ENCODE measurements around the gene ACAP3.

Gene ACAP3, protein sequence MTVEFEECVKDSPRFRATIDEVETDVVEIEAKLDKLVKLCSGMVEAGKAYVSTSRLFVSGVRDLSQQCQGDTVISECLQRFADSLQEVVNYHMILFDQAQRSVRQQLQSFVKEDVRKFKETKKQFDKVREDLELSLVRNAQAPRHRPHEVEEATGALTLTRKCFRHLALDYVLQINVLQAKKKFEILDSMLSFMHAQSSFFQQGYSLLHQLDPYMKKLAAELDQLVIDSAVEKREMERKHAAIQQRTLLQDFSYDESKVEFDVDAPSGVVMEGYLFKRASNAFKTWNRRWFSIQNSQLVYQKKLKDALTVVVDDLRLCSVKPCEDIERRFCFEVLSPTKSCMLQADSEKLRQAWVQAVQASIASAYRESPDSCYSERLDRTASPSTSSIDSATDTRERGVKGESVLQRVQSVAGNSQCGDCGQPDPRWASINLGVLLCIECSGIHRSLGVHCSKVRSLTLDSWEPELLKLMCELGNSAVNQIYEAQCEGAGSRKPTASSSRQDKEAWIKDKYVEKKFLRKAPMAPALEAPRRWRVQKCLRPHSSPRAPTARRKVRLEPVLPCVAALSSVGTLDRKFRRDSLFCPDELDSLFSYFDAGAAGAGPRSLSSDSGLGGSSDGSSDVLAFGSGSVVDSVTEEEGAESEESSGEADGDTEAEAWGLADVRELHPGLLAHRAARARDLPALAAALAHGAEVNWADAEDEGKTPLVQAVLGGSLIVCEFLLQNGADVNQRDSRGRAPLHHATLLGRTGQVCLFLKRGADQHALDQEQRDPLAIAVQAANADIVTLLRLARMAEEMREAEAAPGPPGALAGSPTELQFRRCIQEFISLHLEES

DNA sequence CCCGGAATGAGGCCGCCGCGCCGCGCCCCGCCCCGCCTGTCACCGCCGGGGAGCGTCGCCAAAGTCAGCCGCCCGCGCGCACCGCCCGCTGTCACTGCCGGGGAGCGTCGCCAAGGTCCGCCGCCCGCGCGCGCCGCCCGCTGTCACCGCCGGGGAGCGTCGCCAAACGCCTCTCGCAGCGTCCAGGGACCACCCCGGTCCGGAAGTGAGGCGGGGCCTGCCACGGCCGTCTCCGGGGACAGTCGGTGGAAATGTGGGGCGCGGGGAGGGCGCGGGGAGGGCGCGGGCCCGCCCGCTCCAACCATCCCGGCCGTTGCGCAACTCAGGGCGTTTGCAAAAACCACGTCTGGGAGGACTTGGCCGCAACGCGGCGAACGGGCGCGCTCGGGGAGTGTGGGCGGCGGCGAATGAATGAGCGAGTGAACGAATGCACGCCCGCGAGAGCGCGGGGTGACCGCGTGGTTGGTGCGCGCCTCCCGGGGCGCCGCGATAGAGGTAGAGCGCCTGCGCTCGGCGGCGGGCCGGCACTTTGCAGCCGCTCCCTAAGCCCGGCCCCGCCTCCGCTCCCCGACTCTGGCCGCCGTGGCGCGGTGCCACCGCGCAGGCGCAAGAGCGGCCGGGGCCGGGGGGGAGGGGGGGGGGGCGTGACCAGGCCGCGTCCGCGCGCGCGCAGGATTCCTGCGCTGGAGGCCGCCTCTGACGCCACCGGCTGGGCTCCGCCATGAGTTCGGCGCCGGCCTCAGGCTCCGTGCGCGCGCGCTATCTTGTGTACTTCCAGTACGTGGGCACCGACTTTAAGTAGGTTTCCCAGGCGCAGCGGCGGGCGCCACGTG is at the start of gene ACAP3, which contains the start of gene PUSL1:
ACAP3 (minus strand) TSS at position 8 of the 833 bp plus-strand sequence. CDS start 115 bp downstream, outside the sequence.
PUSL1 (plus strand) TSS at position 675 of the 833 bp plus-strand sequence; CDS start at position 722, 47 bp downstream.
- peak; percentile 87 for DNase-seq (ENCODE audit: low read depth)

DNA sequence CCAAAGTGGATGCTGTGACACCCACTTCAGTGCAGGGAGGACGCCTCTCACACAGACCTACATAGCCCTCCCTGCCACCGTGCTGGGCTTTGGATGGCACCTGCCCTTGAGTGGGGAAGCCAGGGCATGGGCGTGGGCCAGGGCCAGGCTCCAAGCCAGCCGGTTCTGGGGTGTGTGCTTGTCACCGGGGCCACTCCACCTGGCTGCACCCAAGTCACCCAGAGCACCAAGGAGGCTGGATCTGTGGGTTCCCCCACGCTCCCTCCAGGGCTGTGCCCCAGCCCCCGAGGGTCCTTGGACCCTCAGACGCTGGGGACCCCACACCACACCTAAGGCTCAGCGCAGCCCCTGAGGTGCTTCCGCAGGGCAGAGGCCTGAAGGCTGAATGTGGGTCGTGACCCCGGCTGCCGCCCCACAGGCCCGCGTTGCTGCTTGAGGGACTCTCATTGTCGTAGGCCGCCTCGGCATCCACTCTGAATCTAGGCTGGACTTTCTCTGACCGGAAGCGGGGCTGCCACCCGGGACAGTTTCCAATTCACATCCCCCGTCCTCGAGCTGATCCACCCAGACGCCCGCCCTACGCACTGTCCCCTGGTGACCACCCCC is 49.2 kb upstream of the ACAP3 start:
- DNase-seq (ENCODE audit: low read depth) = no peak

DNA sequence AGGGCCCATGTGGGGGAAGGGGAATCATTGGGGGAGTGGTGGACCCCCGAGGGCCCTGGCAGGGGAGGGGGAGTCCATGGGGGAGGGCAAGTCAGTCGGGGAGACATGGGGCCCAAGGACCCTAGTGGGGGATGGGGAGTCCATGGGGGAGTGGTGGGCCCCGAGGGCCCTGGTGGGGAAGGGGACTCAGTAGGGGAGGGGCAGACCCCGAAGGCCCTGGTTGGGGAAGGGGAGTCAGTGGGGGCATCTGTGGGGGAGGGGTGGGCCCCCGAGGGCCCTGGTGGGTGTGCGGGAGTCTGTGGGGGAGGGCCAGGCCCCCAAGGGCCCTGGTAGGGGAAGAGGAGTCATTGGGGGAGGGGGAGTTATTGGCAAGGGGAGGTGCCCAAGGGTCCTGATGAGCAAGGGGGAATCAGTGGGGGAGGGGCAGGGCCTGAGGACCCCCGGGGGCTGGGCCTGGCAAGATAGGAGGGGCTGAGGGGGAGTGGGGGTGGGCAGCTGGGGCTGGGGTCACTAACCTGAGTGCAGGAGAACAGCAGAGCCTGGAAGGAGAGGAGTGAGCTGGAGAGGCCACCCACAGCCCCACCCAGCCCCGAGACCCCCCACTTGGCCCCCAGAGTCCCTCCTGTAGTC is 48.6 kb upstream of the ACAP3 start:
- DNase-seq (ENCODE audit: low read depth) = no peak

DNA sequence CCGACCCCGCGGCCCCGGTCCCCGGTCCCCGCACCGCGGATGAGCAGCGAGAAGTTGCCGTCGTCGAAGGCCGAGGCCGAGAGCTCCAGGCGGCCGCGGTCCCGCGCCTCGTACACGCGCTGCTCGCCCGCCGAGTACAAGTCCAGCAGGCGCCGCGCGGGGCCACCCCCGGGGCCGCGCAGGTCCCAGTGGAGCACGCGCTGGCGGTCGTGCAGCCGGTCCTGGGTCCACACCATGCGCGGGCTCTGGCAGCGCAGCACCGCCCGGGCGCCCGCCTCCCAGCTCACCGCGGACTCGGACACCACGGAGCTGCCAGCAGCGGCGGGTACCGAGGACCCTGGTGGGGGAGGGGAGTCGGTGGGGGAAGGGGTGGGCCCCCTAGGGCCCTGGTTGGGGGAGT is 47.7 kb upstream of the ACAP3 start:
- DNase-seq (ENCODE audit: low read depth) = no peak

DNA sequence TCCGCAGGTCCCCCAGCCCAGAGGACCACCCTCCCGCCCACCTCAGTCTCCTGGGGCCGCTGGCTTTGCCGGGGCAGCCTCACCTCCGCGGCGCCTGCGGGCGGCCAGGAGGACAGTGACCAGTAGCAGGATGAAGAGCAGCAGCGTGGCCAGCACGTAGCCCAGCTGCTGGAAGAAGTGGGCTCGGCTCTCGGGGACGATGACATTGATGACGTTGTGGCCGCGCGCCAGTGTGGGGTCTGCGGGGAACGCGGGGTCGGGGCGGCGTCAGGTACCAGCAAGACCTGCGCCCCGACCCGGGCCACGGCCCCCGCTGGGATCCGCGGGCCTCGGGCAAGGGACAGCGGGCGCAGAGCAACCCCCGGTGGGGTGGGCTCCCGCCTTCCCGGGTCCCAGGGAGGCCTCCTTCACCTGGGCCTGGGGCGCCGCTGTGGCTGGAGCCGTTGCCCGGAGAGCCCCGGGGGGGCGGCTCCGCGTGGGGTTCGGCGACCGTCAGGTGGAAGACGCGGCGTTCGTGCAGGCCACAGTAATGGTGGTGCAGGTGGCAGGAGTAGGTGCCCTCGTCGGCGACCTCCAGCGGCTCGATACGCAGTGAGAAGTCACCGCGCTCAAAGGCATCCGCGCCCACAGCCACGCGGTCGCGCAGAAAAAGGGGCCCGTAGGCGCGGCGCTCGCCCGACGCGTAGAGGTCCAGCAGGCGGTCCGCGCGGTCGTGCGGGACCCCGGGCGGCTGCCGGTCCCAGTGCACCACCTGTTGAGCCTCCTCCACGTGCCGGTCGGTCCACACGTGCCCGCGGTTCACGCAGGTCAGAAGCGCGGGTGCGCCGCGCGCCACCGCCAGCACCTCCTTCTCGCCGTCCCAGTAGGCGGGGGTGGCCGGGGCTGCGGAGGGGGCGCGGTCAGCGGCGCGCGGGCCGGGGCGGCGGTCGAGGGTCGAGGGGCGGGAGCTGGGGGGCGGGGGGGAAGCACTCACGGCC is 46.8 kb upstream of the ACAP3 start:
- DNase-seq (ENCODE audit: low read depth) = no peak

DNA sequence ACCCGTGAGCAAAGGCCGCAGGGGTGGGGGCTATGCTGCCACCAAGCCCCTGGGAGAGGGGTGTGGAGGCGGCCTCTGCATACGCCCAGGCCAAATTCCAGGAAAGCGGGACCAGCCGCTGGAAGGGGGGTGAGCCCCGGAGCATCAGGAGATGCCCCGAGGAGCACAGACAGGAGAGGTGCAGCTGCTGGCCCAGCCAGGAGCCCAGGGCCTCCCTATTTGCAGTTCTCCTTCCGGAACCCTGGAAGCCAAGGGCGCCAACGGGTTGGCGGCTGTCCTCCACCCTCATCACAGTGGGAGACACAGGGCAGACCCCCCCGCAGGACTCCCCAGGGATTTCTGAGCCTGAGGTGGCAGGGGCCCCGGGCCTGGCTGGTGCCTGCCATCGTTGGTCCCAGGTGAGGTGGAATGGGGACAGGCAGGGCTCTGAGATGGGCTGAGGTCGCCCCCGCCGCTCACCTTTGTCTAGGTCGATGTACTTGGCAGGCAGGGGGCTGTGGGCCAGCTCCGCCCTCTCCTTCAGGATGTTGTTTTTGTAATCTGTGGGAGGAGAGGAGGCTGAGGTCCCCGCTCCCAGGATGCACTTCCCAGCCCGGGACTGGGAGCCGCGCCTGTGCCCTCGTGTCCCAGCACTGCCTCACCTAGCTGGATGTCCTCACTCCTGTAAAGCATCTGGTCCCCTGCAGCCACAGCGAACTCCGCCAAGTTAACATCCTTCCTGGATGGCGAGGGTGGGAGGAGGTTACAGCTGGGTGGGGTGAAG is 45.8 kb upstream of the ACAP3 start:
- no peak for DNase-seq (ENCODE audit: low read depth)

DNA sequence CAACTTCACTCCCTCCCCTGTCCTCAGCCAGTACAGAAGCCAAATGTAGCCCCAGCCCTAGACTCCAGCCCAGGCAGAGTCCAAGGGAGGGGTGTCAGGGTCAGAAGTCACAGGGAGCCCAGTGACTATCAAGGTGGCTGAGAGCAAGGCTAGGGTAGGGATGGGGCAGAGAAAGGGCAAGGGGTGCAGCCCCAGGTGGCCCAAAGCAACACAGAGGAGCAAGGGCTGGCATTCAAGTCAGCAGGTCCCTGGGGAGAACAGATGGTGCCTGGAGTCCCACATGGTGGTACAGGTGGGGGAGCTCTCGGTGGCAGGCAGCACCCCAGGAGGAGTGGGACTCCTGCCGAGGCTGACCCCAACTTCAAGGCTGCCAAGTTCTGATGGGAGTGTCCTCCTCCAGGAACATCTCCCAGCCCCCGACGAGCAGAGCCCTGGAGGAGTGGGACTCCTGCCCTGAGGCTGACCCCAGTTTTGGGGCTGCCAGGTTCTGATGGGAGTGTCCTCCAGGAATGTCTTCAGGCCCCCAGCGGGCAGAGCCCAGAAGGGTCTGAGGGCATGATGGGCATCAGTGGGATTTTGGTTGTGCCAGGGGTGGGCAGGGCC is 45.2 kb upstream of the ACAP3 start:
- DNase-seq (ENCODE audit: low read depth) = no peak

DNA sequence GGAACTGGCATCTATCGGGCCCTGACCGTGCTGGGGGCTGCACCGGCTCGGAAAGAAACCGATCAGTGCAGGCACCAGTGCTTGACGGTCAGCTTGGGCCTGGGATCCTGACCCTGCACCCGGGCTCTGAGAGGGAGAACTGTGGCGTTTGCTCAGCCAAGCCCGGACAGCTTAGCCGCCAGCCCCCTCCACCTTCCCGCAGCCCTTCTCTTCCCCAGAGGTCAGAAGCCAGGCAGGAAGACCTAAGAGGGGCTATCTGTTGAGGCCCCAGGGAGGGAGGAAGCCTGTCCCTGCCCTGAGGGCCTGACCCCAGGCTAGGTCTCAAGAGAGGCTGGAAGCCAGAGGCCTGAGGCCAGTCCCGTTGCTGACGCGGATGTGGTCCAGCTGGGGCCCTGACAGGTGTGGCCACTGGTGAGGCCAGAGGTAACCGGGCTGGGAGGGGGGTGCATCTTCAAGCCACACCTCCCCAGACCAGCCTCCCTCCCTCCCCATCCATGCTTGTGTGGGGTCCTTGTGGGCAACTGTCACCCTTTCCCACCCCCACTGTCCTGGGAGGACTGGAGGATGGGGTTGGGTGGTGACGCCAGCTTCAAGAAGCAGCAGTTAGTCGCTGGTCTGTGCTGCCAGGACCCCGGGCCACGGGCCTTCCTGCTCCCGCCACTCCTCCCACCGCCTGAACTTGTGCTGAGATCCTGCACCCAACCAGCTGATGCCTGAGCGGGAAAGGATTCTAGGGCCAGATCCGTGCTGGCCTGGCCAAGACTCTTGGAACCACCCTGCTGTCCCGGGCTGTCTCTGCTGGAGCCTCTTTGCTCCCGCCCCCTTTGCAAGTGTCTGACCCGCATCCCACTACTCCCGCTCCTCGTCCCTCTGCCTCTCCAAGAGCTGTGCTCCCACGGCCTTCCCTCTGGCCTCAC is 44.0 kb upstream of the ACAP3 start:
- DNase-seq (ENCODE audit: low read depth) = no peak

DNA sequence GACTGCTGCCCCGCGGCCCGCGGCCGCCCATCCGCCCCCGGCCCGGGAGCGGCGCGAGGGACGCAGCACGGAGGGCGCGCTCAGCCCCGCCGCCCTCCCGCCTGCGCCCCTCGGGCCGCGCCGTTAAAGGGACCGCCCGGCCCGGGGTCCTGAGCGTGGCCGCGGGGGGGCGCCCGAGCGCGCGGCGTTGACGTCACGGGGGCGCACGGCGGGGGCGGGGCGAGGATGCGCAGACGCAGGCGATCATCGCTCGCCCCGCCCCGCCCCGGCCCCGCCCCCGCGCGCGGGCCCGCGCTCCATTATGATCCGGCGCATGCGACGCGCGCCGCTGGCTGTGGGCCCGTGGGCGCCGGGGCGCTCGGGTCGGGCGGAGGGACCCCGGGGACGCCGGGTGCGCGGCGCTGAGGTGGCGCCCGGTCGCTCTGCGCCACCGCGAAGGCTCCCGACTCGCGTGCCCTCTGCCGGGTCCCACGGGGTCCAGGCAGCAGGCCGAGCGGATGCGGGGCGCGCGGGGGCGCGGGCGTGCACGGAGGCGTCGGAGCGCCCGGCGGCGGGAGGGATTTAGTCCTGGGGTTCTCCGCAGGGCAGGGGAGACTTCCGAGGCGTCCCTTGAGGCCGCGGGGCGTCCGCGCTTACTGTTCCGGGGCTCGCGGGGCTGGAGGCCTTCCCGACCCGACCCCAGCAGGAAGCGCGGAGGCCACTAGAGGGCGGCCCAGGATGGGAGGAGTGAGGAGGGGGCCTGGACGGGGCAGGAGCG is 41.7 kb upstream of the ACAP3 start, which contains the start of gene DVL1:
DVL1 (minus strand) TSS at position 163 of the 757 bp plus-strand sequence. CDS start 353 bp downstream, outside the sequence.
- DNase-seq (ENCODE audit: low read depth) = no peak

DNA sequence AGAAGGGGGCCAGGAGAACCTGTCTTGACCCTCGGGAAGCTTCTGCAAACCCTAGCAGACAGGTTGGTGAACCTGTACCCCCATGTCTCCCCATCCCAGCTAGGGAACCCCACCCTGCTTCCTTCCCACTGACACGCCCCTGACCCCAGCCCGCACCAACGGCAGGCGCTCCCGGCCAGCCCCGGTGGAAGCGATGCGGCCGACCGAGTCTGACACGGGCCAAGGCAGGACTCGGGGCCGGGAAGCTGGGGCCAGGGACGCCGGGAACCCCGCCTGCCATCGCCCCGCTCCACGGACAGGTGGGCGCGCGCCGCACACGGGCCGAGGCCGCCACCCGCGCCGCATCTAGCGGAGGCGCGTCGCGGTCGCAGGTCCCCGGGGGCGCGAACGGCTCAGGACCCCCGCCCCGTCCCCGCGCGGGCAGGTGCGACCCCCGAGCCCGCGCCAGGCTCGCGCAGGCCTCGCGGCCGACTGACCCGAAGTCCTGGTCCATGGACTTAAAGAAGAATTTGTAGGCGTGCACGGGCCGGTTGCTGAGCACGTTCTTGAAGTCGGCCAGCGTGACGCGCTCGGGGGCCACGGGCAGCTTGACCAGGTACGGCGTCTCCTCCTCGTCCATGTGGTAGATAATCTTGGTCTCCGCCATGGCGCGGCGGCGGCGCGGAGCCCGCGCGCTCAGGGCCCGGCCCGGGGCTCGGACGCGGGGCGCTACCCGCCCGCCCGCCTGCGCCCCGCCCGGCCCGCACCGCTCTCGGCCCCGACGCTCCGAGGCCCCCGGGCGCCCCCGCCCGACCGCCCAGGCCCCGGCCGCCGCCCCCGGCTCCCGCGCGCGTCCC is 40.9 kb upstream of the ACAP3 start:
- no peak for DNase-seq (ENCODE audit: low read depth)

DNA sequence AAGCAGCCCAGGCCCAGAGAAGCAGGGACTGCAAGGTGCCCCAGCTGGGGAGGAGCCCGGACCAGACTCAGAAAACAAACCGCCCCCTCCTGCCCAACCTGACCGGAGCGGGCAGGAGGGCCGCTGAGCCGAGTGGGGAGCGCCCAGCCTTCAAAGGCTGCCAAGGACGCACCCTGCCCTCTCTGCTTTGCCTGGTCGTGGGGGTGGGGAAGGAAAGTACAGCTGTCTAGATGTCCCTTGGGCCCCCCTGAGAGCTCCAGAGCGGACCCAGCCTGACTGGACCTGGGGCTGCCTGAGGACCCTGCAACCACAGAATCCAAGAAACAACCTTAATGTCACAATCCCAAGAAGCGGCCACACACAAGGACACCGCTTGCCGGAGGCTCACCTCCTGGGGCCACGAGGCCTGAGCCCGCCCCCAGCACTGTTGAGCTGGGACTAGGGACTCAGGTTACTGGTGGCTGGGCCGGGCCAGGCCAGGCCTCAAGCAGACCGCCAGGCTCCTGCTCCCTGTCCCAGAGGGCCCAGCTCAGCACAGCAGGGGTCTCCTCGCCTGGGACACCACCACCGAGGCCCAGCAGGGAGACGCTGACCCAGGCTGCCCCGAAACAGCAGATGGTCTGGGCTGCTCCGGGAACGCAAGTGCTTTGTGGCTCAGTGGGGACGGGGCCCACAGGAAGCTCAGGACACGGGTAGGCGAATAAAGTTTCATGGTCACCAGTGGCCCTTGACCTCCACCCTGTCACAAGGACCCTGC is 40.1 kb upstream of the ACAP3 start:
- DNase-seq (ENCODE audit: low read depth) = no peak

DNA sequence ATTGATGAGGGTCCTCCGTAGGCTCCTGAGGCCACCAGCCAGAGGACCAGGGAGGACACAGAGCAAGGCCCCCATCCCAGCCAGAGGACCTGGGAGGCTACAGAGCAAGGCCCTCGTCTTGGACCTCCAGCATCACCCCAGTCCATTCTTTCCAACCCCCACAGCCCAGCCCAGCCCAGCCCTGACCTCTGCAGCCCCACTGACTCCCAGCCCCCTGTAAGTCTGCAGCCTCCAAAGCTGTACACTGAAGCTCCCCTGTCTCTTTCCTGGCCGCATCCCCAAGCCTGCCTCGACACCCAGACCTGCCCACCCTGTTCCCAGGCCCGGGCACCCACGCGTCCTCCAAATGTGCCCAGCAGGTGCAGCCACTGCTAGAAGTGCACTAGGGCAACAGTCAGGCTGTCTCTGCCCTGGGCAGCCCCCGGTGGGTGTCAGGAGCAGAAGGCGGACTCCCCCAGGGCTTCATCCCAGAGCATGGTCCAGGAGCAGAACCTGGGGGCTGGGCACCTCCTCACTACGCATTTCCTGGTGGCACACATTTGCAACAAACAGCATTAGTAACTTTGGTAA is 39.4 kb upstream of the ACAP3 start:
- DNase-seq (ENCODE audit: low read depth) = no peak

DNA sequence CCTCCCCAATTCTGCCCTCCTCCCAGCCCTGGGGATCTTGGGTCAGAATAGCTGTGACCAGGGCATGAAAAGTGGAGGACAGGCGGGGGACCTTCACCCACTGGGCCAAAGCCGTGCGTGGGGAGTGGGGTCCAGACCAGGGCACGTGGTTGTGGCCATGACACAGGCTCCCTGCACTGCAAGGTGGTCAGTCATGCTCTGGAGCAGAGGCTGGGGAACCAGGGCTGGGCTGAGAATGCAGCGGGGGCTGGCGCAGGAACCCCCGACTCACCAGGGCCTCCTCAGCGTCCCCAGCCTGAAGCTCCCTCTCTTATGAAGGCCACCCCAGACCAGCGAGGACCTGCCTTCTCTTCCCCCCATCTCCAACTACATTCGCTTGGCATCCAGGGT is 38.8 kb upstream of the ACAP3 start:
- DNase-seq (ENCODE audit: low read depth) = no peak

DNA sequence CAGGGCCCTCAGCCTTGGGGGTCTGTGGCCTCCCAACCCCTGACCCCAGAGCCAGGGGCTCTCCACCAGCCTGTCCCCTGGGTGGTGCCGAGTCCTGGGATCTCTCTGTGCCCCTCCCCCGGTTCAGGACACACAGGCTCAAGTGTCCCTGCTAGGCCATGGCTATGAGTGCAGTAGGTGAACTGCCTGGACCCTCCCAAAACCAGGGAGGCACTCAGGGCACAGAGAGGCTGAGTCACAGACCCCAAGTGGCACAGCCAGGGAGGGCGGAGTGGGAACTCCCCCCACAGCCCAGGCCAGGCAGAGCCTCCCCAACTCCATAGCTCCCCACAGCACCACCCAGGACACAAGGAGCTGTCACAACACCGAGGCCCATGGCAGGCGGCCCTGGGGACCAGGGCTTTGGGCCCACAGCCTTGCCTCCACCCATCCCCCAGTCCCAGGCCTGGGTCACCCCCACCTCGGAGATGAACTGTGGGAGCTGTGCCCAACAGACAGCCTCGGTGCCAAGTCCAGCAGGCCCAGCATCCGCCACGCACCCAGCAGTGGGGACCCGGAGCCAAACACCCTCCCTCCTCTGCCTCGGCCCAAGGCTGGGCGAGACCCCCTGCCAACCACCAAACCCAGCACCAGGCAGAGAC is 38.2 kb upstream of the ACAP3 start:
- DNase-seq (ENCODE audit: low read depth) = no peak

All from stromal cell of bone marrow (primary cell).